SK-N-MC (cell line): ENCODE results near the gene COL13A1.

ENCODE experiments used
- EZH2 ChIP-seq: fragments of 200-600 bp; sonication (generic); IDR thresholded peaks from one replicate; pipeline ENCODE4 v1.6.1; 2017; ENCODE audit warnings: antibody characterized with exemption
- FOXP2 ChIP-seq: optimal IDR thresholded peaks from 2 replicates; pipeline ENCODE3; 2011; ENCODE audit warnings: mild to moderate bottlenecking, moderate library complexity; ENCODE audit not compliant: insufficient read depth; ENCODE audit errors: extremely low read length, control extremely low read depth
- POLR2AphosphoS5 ChIP-seq: IDR thresholded peaks from 2 replicates; pipeline ENCODE4 v1.6.1; 2012; ENCODE audit warnings: mild to moderate bottlenecking, low read depth, low read length, borderline replicate concordance

DNA sequence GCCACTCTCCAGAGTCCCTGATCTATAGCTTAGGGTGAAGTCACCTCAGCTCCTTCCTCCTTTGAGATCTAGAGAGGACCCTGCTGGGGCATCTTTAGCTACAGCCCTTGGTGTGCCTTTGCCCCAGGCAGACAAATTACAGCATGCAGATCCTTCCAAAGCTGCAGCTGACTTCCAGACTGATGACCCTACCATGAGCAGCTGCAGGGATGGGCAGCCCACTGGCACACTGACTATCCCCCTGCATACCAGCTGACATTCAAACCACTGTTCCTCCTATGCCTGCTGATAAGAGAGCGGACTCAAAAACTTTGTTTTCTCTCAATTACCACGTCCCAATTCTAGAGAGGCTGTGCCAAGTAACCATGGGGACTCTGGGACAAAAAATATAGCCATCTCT, 70.6 kb downstream of the COL13A1 start:
- TF ChIP-seq POLR2AphosphoS5 (no peak), EZH2 (no peak), FOXP2 (no peak)
